ENCODE measurements around the gene SNAI1.
"Not testable (repeated sequence)": the region's sequence is repeated elsewhere in the genome, so short reads cannot be mapped to it uniquely, and the experiment has no call there.

GRCh38 chr20:49955830-49956396 lies 26.9 kb upstream of the SNAI1 start:
- TF ChIP-seq, protein P1, sequence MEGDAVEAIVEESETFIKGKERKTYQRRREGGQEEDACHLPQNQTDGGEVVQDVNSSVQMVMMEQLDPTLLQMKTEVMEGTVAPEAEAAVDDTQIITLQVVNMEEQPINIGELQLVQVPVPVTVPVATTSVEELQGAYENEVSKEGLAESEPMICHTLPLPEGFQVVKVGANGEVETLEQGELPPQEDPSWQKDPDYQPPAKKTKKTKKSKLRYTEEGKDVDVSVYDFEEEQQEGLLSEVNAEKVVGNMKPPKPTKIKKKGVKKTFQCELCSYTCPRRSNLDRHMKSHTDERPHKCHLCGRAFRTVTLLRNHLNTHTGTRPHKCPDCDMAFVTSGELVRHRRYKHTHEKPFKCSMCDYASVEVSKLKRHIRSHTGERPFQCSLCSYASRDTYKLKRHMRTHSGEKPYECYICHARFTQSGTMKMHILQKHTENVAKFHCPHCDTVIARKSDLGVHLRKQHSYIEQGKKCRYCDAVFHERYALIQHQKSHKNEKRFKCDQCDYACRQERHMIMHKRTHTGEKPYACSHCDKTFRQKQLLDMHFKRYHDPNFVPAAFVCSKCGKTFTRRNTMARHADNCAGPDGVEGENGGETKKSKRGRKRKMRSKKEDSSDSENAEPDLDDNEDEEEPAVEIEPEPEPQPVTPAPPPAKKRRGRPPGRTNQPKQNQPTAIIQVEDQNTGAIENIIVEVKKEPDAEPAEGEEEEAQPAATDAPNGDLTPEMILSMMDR (IDR thresholded peaks at IDR 0.05) = not testable (repeated sequence)
- not testable (repeated sequence) for TF ChIP-seq POLR2A, EP300 (IDR thresholded peaks at IDR 0.05)

Data from ovary (tissue), 3 donors.